ENCODE measurements around the gene LRRC4C. TPM values are rescaled to one million over a fixed set of nuclear protein-coding genes. Genes with fewer than 3 reads are reported as not detected.

Gene LRRC4C
- total RNA-seq, 1 experiment from 2014 or later: 0.13 TPM

DNA sequence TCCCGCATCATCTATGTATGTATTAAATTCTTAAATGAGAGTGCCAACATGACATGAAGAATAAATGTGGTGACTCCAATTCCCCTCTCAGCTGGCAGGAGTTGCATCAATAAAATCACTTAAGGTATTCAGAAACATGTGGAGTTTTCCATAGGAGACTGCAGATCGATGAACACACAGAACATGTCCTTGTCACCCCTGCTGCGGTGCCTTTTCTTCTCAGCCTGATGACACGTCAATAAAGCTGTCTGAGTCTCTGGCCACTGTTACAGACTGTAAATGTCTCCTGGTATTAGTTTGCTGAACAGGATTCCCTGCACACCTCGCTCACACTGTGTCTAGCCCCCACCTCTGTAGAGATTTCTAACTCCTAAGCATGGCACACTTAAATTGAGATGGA lies 460.5 kb downstream of the LRRC4C start:
- H3K27me3 ChIP-seq (ENCODE audit: insufficient read depth, low read length): no peaks in the 10 kb centered on the region
- H4K20me1 ChIP-seq (ENCODE audit: control insufficient read depth, insufficient read depth, insufficient read length): no peaks in the 10 kb centered on the region
- H2BK120ac ChIP-seq (ENCODE audit: low read depth, low read length, poor library complexity, severe bottlenecking): no peak overlapping the region
- no peak overlapping the region for H4K5ac ChIP-seq (ENCODE audit: insufficient read length, low read depth, low read length)
- no peak overlapping the region for H3K27ac ChIP-seq (ENCODE audit: insufficient read length, low read depth, low read length)
- H3K27me3 Mint-ChIP-seq (ENCODE audit: low read depth): no peaks in the 10 kb centered on the region
- H3K27ac Mint-ChIP-seq: peak overlapping the region in 1 of 3 experiments; percentile 40; a peak in 2 of 7 replicates
- H3K36me3 Mint-ChIP-seq (ENCODE audit: insufficient read depth in 1 of 3, low read depth in 3 of 3): no peaks in the 10 kb centered on the region
- no peak overlapping the region for H2BK15ac ChIP-seq (ENCODE audit: low read depth, low read length)
- H4K91ac ChIP-seq (ENCODE audit: insufficient read length, low read depth, low read length): no peak overlapping the region
- no peak overlapping the region for H2AK5ac ChIP-seq (ENCODE audit: insufficient read length, low read length)
- H3K23ac ChIP-seq (ENCODE audit: insufficient read length, low read depth, low read length): no peak overlapping the region
- H2BK5ac ChIP-seq (ENCODE audit: insufficient read length, low read length): no peak overlapping the region
- H3K79me2 ChIP-seq (ENCODE audit: insufficient read depth, low read length): no peaks in the 10 kb centered on the region
- H3K4me3 Mint-ChIP-seq: no peak overlapping the region
- no peak overlapping the region for H3T11ph ChIP-seq (ENCODE audit: low read length)
- H4K8ac ChIP-seq (replicated peaks; ENCODE audit: insufficient read length, low read depth, low read length): no peak overlapping the region
- TF ChIP-seq, protein P1, sequence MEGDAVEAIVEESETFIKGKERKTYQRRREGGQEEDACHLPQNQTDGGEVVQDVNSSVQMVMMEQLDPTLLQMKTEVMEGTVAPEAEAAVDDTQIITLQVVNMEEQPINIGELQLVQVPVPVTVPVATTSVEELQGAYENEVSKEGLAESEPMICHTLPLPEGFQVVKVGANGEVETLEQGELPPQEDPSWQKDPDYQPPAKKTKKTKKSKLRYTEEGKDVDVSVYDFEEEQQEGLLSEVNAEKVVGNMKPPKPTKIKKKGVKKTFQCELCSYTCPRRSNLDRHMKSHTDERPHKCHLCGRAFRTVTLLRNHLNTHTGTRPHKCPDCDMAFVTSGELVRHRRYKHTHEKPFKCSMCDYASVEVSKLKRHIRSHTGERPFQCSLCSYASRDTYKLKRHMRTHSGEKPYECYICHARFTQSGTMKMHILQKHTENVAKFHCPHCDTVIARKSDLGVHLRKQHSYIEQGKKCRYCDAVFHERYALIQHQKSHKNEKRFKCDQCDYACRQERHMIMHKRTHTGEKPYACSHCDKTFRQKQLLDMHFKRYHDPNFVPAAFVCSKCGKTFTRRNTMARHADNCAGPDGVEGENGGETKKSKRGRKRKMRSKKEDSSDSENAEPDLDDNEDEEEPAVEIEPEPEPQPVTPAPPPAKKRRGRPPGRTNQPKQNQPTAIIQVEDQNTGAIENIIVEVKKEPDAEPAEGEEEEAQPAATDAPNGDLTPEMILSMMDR (conservative IDR thresholded peaks at IDR 0.05): no peak
- H3K56ac ChIP-seq (ENCODE audit: insufficient read length, low read depth, low read length): no peak overlapping the region
- no peak overlapping the region for H3K9ac ChIP-seq (ENCODE audit: extremely low read depth, insufficient read length, low read length)
- no peak overlapping the region for H3K4ac ChIP-seq (ENCODE audit: low read depth, low read length)
- H3K4me1 ChIP-seq (ENCODE audit: insufficient read depth, low read length): no peaks in the 10 kb centered on the region
- DNase-seq: no peak
- H3K4me1 Mint-ChIP-seq: peaks cover 3 to 8% of the 10 kb centered on the region in 2 experiments
- no peak overlapping the region for H3K18ac ChIP-seq (ENCODE audit: insufficient read length, low read depth, low read length)
- no peak overlapping the region for H3K14ac ChIP-seq (ENCODE audit: insufficient read depth, low read length)
- H2BK20ac ChIP-seq (ENCODE audit: low read depth, low read length, poor library complexity, severe bottlenecking): no peak overlapping the region
- no CpG with 5 or more reads among the region's 5 CpGs for WGBS (ENCODE audit: extremely low coverage, insufficient read length, low lambda C conversion rate)
- no peaks in the 10 kb centered on the region for H3K9me3 Mint-ChIP-seq
- no peak overlapping the region for H2AFZ ChIP-seq (ENCODE audit: low read length)
- H3K4me2 ChIP-seq (ENCODE audit: insufficient read depth, insufficient read length, low read length): no peak overlapping the region
- no peaks in the 10 kb centered on the region for H3K79me1 ChIP-seq (ENCODE audit: insufficient read depth, low read depth, low read length, poor library complexity, severe bottlenecking)
- H2BK12ac ChIP-seq (ENCODE audit: insufficient read length, low read depth, low read length): no peak overlapping the region
- H3K23me2 ChIP-seq (ENCODE audit: insufficient read length, low read depth, low read length, poor library complexity, severe bottlenecking): no peaks in the 10 kb centered on the region
- no peaks in the 10 kb centered on the region for H3K9me3 ChIP-seq (ENCODE audit: control insufficient read depth, low read depth, low read length)

Measured in H9 (cell line).